Common myeloid progenitor, CD34-positive (primary cell): ENCODE results near the gene SLC25A41.

ENCODE experiments used
- CTCF ChIA-PET: fragments of 350-600 bp; sonication (Branson Sonifier 250); formaldehyde crosslinking; loops from one replicate; lab custom pipeline; 2021; ENCODE audit warnings: antibody characterized with exemption; lab: Charles Lee
- POLR2A ChIA-PET: fragments of 350-600 bp; sonication (Branson Sonifier 250); formaldehyde crosslinking; loops from one replicate; lab custom pipeline; 2021; ENCODE audit warnings: antibody characterized with exemption; lab: Charles Lee
- DNase-seq, 3 donors: peaks; one replicate each; pipeline versions ENCODE4 v3.0.0 to v3.0.0-alpha.2; 2013
- H3K27ac ChIP-seq, 2 experiments: 1 replicate in 1 of 2; 2 replicates in 1 of 2; pipeline ENCODE4 v1.7.0; 2013; ENCODE audit warnings: inconsistent platforms in 2 of 2, low read length in 2 of 2, mild to moderate bottlenecking in 2 of 2, low read depth in 1 of 2, moderate library complexity in 1 of 2; ENCODE audit not compliant: severe bottlenecking in 2 of 2, insufficient read depth in 1 of 2, poor library complexity in 1 of 2
- H3K27me3 ChIP-seq, 5 experiments: replicated peaks in 2 of 5; 1 replicate in 3 of 5; 2 replicates in 2 of 5; pipeline versions ENCODE4 v1.6.1 to v1.7.0; 2013; ENCODE audit warnings: low read length in 4 of 5, mild to moderate bottlenecking in 2 of 5, moderate library complexity in 2 of 5, inconsistent platforms in 1 of 5; ENCODE audit not compliant: insufficient read depth in 5 of 5, control insufficient read depth in 4 of 5
- H3K36me3 ChIP-seq, 4 experiments: 1 replicate in 2 of 4; 2 replicates in 2 of 4; pipeline versions ENCODE4 v1.6.1 to v1.7.0; 2013; ENCODE audit warnings: low read length in 3 of 4, control low read depth in 1 of 4, mild to moderate bottlenecking in 1 of 4; ENCODE audit not compliant: control insufficient read depth in 4 of 4, insufficient read depth in 4 of 4
- H3K4me1 ChIP-seq, 4 experiments: 1 replicate in 3 of 4; 2 replicates in 1 of 4; pipeline versions ENCODE4 v1.6.1 to v1.7.1; 2013; ENCODE audit warnings: low read length in 3 of 4, mild to moderate bottlenecking in 3 of 4, control low read depth in 1 of 4, inconsistent platforms in 1 of 4, moderate library complexity in 1 of 4; ENCODE audit not compliant: control insufficient read depth in 4 of 4, insufficient read depth in 4 of 4; ENCODE audit errors: control extremely low read depth in 1 of 4
- H3K4me3 ChIP-seq, 7 experiments: 1 replicate in 4 of 7; 2 replicates in 3 of 7; pipeline versions ENCODE4 v1.5.1 to v1.7.0; 2013; ENCODE audit warnings: mild to moderate bottlenecking in 7 of 7, low read length in 6 of 7, moderate library complexity in 6 of 7, inconsistent platforms in 2 of 7, low read depth in 2 of 7, control low read depth in 1 of 7; ENCODE audit not compliant: insufficient read depth in 4 of 7, control insufficient read depth in 1 of 7; ENCODE audit errors: extremely low read depth in 1 of 7
- H3K9me3 ChIP-seq, 5 experiments: 1 replicate in 4 of 5; 2 replicates in 1 of 5; pipeline versions ENCODE4 v1.6.1 to v1.7.1; 2013; ENCODE audit warnings: low read length in 4 of 5, mild to moderate bottlenecking in 2 of 5, inconsistent platforms in 1 of 5, low read depth in 1 of 5, moderate library complexity in 1 of 5; ENCODE audit not compliant: control insufficient read depth in 4 of 5, insufficient read depth in 2 of 5; ENCODE audit errors: control extremely low read depth in 1 of 5
- WGBS: methylation state at CpG from one replicate; pipeline ENCODE4 v1.1.5; 2013; ENCODE audit not compliant: insufficient coverage; 5-methylcytosine and 5-hydroxymethylcytosine counted together

The SLC25A41 gene

DNA sequence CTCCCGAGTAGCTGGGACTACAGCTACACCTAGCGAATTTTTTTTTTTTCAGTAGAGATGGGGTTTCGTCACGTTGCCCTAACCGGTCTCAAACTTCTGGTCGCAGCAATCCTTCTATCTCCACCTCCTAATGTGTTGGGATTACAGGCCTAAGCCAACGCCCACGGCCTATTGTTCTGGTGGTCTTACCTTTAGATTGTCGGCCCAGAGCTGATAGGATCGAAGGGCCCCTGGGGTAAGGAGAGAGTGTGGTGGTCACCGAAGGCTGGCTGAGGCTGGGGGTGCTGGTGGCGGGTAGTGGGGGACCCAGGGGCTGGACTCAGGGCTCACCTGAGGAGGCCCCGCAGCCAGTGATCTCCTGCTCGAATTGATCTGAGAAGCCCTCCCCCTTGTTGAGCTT lies 37.5 kb upstream of the SLC25A41 start:
- H3K36me3 ChIP-seq, result peaks cover 2 to 17% (median 14%) of the 10 kb centered on the region in 4 experiments
- no peak for DNase-seq
- WGBS, result 97% methylated on average over 8 of the region's 14 CpGs
- no peaks in the 10 kb centered on the region for H3K27me3 ChIP-seq
- H3K4me3 ChIP-seq, result no peak overlapping the region
- ChIA-PET CTCF (no interaction called here), POLR2A (interaction anchor here (0.6 kb wide), 1 partner anchor 393 kb away, joined by 4 read pairs; no protein-coding TSS in a partner anchor)
- no peak overlapping the region for H3K27ac ChIP-seq
- H3K9me3 ChIP-seq, result no peaks in the 10 kb centered on the region
- no peaks in the 10 kb centered on the region for H3K4me1 ChIP-seq

DNA sequence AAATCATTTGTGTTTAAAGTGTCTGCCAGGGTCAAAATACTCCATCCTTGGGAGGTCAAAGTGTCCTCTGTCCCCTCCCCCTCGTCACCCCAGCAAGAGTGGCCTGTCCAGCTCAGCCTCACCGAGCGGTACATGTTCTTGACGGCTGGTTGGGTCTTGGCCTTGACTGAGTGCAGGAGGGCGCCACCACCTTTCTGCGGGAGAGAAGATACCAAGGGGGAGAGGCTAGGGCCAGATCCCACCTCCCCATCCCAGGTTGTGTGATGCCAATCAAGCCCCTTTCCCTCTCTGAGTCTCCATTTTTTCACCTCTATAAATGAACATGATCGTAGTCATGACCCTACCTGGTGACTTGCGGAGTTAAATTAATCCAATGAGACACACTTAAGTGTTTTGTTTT lies 36.6 kb upstream of the SLC25A41 start:
- WGBS, result 96% methylated on average over 6 of the region's 8 CpGs
- no peak overlapping the region for H3K4me3 ChIP-seq
- no peaks in the 10 kb centered on the region for H3K9me3 ChIP-seq
- no peak overlapping the region for H3K27ac ChIP-seq
- peaks cover 0 to 6% (median 0%) of the 10 kb centered on the region in 5 experiments for H3K27me3 ChIP-seq
- peaks cover 2 to 11% (median 7%) of the 10 kb centered on the region in 4 experiments for H3K36me3 ChIP-seq
- H3K4me1 ChIP-seq, result no peaks in the 10 kb centered on the region
- DNase-seq, result no peak
- ChIA-PET CTCF (no interaction called here), POLR2A (no interaction called here)

DNA sequence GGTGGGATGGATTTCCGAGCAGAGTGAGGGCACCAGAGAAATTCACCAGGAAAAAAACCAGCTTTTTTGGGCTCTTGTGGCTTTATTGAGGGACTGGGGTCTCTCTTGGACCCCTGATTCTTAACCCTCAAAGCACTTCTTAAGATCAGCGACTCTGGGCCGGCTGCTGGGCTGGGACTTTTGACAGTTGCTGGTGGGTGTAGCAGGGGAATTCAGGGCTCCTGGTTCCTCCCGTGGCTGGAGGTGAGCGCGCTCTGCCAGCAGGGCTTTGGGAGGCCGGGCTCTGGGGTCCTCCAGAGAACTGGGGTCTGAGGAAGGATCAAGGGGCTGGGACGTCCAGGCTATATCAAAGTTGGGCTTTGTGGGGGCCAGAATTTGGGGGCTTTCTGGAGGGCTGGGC lies 33.8 kb upstream of the SLC25A41 start:
- DNase-seq, result no peak
- no peak overlapping the region for H3K27ac ChIP-seq
- ChIA-PET POLR2A (no interaction called here), CTCF (interaction anchor here (0.5 to 1.2 kb wide), 2 partner anchors 14 to 30 kb away, joined by 4 read pairs; partner anchors contain the start of gene DENND1C)
- H3K9me3 ChIP-seq, result no peaks in the 10 kb centered on the region
- H3K4me1 ChIP-seq, result peaks cover 0 to 8% (median 6%) of the 10 kb centered on the region in 4 experiments
- H3K27me3 ChIP-seq, result peaks cover 0 to 24% (median 6%) of the 10 kb centered on the region in 5 experiments
- no peak overlapping the region for H3K4me3 ChIP-seq
- peaks cover 2 to 6% (median 4%) of the 10 kb centered on the region in 4 experiments for H3K36me3 ChIP-seq
- 100% methylated on average over 5 of the region's 8 CpGs for WGBS

DNA sequence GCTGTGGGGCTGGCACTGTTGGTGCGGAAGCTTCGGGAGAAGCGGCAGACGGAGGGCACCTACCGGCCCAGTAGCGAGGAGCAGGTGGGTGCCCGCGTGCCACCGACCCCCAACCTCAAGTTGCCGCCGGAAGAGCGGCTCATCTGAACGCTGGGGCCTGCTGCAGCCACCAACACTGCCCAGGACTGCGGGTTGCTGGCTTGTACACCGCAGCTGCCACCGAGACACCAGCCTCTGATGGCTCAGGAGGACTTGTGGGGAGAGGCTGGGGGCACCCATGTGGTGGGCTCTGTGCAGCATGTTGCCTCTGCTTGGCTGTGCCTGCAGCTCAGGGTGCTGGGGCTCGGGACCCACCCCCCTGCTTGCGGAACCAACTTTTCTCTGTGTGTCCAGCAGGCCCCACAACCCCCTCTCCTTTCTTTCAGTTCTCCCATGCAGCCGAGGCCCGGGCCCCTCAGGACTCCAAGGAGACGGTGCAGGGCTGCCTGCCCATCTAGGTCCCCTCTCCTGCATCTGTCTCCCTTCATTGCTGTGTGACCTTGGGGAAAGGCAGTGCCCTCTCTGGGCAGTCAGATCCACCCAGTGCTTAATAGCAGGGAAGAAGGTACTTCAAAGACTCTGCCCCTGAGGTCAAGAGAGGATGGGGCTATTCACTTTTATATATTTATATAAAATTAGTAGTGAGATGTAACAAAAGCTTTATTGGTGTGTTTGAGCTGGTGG lies 33.1 kb upstream of the SLC25A41 start:
- peaks cover 0 to 24% (median 8%) of the 10 kb centered on the region in 5 experiments for H3K27me3 ChIP-seq
- no peaks in the 10 kb centered on the region for H3K9me3 ChIP-seq
- no peak overlapping the region for H3K4me3 ChIP-seq
- no peak overlapping the region for H3K27ac ChIP-seq
- DNase-seq, result no peak
- WGBS, result 95% methylated on average over 19 of the region's 21 CpGs
- peaks cover 0 to 8% (median 6%) of the 10 kb centered on the region in 4 experiments for H3K4me1 ChIP-seq
- peaks cover 2 to 6% (median 4%) of the 10 kb centered on the region in 4 experiments for H3K36me3 ChIP-seq
- POLR2A ChIA-PET, result no interaction called here
- CTCF ChIA-PET, result no interaction called here

DNA sequence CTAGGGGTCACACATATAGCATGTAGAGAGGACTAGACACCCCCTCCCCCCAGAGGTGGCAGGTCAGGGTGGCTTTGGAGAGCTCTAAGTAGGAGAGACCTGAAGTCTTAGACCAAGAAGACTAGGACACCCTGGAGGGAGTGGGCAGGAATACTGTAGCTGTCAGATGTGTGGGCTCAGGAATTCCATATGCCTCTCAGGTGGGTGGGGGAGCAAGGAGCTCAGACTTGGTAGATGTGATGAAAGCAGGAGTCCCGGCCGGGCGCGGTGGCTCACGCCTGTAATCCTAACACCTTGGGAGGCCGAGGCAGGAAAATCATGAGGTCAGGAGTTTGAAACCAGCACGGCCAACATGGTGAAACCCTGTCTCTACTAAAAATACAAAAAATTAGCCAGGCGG lies 32.1 kb upstream of the SLC25A41 start:
- 91% methylated on average over 7 of the region's 8 CpGs for WGBS
- CTCF ChIA-PET, result interaction anchor here (0.8 to 1.5 kb wide), 2 partner anchors 16 to 17 kb away, joined by 4 to 5 read pairs; partner anchors contain the start of gene DENND1C
- DNase-seq, result no peak
- POLR2A ChIA-PET, result no interaction called here
- Histone ChIP-seq H3K27ac (no peak overlapping the region), H3K27me3 (peaks cover 0 to 24% (median 8%) of the 10 kb centered on the region in 5 experiments), H3K9me3 (no peaks in the 10 kb centered on the region), H3K4me1 (peaks cover 0 to 10% (median 8%) of the 10 kb centered on the region in 4 experiments), H3K36me3 (peaks cover 2 to 3% (median 3%) of the 10 kb centered on the region in 4 experiments), H3K4me3 (no peak overlapping the region)

DNA sequence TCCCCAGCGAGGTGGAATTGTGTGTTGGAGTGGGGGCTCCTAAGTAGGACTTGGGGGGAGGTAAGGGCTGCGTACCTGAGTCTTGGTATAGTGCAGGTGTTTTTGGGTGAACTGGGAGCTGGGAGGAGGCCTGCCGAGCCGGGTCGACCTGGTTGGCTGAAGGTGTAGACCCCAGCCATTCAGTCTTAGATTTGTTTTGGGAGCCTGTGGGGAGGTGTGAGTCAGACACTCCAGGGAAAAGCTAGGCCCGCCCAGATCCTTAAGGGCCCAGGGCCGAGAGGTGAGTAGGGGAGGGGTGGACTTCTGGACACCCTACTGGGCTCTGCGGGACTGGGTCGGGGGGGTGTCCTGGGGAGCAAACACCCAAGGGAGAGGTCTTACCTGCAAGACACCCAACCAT lies 31.4 kb upstream of the SLC25A41 start:
- Histone ChIP-seq H3K9me3 (no peaks in the 10 kb centered on the region), H3K27ac (no peak overlapping the region), H3K36me3 (peaks cover under 1 to 3% (median 2%) of the 10 kb centered on the region in 4 experiments), H3K4me3 (no peak overlapping the region), H3K4me1 (peaks cover 0 to 14% (median 12%) of the 10 kb centered on the region in 4 experiments), H3K27me3 (peaks cover 0 to 24% (median 8%) of the 10 kb centered on the region in 5 experiments)
- ChIA-PET POLR2A (no interaction called here), CTCF (interaction anchor here (1.5 kb wide), 1 partner anchor 16 kb away, joined by 5 read pairs; the partner anchor contains the start of gene DENND1C)
- DNase-seq, result no peak
- WGBS, result 100% methylated on average over 2 of the region's 9 CpGs
